Spleen (tissue), 11 donors: ENCODE results near the gene OR2L8. TPM values are rescaled to one million over a fixed set of nuclear protein-coding genes. Genes with fewer than 3 reads are reported as not detected.

Source experiments
- DNase-seq: peaks from one replicate; pipeline ENCODE4 v3.0.0-alpha.2; 2020
- H3K27ac ChIP-seq, 8 donors: fragments of 200-600 bp; sonication (generic) in 7 of 8; 1 replicate in 4 of 8; 2 replicates in 4 of 8; pipeline versions ENCODE4 v1.5.0 to v1.8.0; 2016 to 2021; ENCODE audit warnings: inconsistent platforms in 4 of 8, mild to moderate bottlenecking in 4 of 8, moderate library complexity in 1 of 8
- H3K27me3 ChIP-seq, 7 donors: fragments of 200-600 bp; sonication (generic) in 6 of 7; replicated peaks in 1 of 7; 1 replicate in 4 of 7; 2 replicates in 3 of 7; pipeline versions ENCODE4 v1.5.0 to v1.8.0; 2016 to 2021; ENCODE audit warnings: inconsistent platforms in 3 of 7, mild to moderate bottlenecking in 1 of 7
- H3K36me3 ChIP-seq, 6 donors: fragments of 200-600 bp; sonication (generic) in 5 of 6; 1 replicate in 4 of 6; 2 replicates in 2 of 6; pipeline versions ENCODE4 v1.5.0 to v1.8.0; 2016 to 2021; ENCODE audit warnings: inconsistent platforms in 2 of 6
- H3K4me1 ChIP-seq, 6 donors: fragments of 200-600 bp; sonication (generic) in 5 of 6; 1 replicate in 3 of 6; 2 replicates in 3 of 6; pipeline versions ENCODE4 v1.5.0 to v1.8.0; 2016 to 2021; ENCODE audit warnings: inconsistent platforms in 3 of 6
- H3K4me3 ChIP-seq, 8 donors: fragments of 200-600 bp; sonication (generic) in 7 of 8; 1 replicate in 4 of 8; 2 replicates in 4 of 8; pipeline versions ENCODE4 v1.5.0 to v1.8.0; 2016 to 2021; ENCODE audit warnings: inconsistent platforms in 4 of 8, mild to moderate bottlenecking in 4 of 8, moderate library complexity in 2 of 8
- H3K9me3 ChIP-seq, 8 donors: fragments of 200-600 bp; sonication (generic) in 7 of 8; 1 replicate in 4 of 8; 2 replicates in 4 of 8; pipeline versions ENCODE4 v1.5.0 to v1.8.0; 2016 to 2021; ENCODE audit warnings: inconsistent platforms in 4 of 8
- CTCF ChIP-seq, 11 experiments: fragments of 200-600 bp in 7 of 11; fragments of 450-650 bp in 4 of 11; sonication (generic) in 4 of 11; IDR thresholded peaks in 8 of 11; conservative IDR thresholded peaks in 3 of 11; 1 replicate in 7 of 11; 2 replicates in 4 of 11; pipeline versions ENCODE4 v1.4.0 to v1.8.0; 2016 to 2021; ENCODE audit warnings: antibody characterized with exemption in 11 of 11, inconsistent platforms in 4 of 11, mild to moderate bottlenecking in 1 of 11
- POLR2A ChIP-seq, 3 donors: fragments of 450-650 bp; IDR thresholded peaks; one replicate each; pipeline ENCODE4 v1.5.1; 2017; ENCODE audit warnings: antibody characterized with exemption in 3 of 3, mild to moderate bottlenecking in 1 of 3
- POLR2AphosphoS5 ChIP-seq, 3 donors: sonication (generic); formaldehyde crosslinking; IDR thresholded peaks; one replicate each; pipeline ENCODE4 v1.5.1; 2017; ENCODE audit warnings: antibody characterized with exemption in 3 of 3
- WGBS, 5 donors: extraction: QIAGEN DNeasy Blood & Tissue Kit in 3 of 5; methylation state at CpG; one replicate each; pipeline versions ENCODE4 v1.1.5 to v1.1.7; 2013 to 2018; 5-methylcytosine and 5-hydroxymethylcytosine counted together
- intact Hi-C: fragments of 100-400 bp; cut with DNase I; formaldehyde crosslinking; loops from one replicate; pipeline ENCODE4 v1.15.0; 2023; ENCODE audit warnings: low total_unique reads
- polyA plus RNA-seq, 3 donors: library from polyadenylated mRNA; stranded (reverse); fragments of 200-250 nt; gene quantifications; one replicate each; pipeline ENCODE4 v1.2.1, GENCODE V29; 2013
- total RNA-seq, 7 donors: library from RNA; depleted of rRNA in 3 of 7; stranded (reverse); fragments of >200 nt in 3 of 7; fragmentation: NEBNext Ultra II Directional in 4 of 7; extraction: Animal tissue kit (Norgen Biotek cat#: 25700) in 4 of 7; gene quantifications; one replicate each; pipeline versions ENCODE4 v1.1.0 to v1.2.1, GENCODE V29; 2016 to 2021
- donor health status: healthy with polysubstance abuse.
- donor health status: DM: no; HTN: no; CAD: no; lungs with moderate emphysema.
- donor health status: DM: no; HTN: no; CAD: no.
- donor health status: Bipolar disorder and iron deficiency.
- donor health status: healthy.
- donor health status: DM: no; HTN: no; CAD: no.
- donor health status: DM: yes; HTN: yes; CAD: no.

Gene OR2L8
- total and polyA plus RNA-seq, 10 donors: 0.65 to 3.8 (median 1.8) TPM; not detected in 3

GRCh38 chr1:247914941-247915662 lies 33.6 kb upstream of the OR2L8 start:
- Histone ChIP-seq H3K27me3 (no peaks in the 10 kb centered on the region), H3K4me3 (no peak overlapping the region), H3K27ac (no peak overlapping the region), H3K9me3 (no peaks in the 10 kb centered on the region), H3K4me1 (no peaks in the 10 kb centered on the region), H3K36me3 (no peaks in the 10 kb centered on the region)
- 52 to 82% (median 59%) methylated on average over 4 of the region's 4 CpGs for WGBS, 5 donors
- DNase-seq: no peak
- TF ChIP-seq CTCF (IDR thresholded peaks at IDR 0.05 in 8 of 11, conservative IDR thresholded peaks at IDR 0.05 in 3 of 11): no peak
- no peak for TF ChIP-seq POLR2AphosphoS5 (IDR thresholded peaks at IDR 0.05)
- no peak for TF ChIP-seq POLR2A (IDR thresholded peaks at IDR 0.05)
- intact Hi-C loops: no loop called here

DNA sequence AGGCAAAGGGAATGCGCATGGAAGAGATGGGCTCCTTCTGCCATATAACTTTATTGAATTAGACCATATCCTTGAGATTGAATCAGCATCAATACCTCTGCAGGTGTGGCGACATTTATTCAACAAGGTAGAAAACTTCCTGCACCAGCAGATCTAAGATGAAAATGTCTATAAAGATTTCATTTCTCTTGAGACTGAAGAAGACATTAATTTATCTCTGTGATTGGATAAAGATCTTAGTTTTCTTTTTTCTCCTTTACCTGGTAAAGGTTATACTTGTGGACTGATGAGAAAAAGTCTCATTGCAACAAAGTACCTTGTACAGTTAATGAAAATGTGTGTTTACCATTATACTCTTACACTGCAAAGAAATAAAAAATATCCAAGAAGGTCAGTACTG lies 28.7 kb upstream of the OR2L8 start, which contains the start of gene OR2T8:
Gene OR2T8 (plus strand): TSS at position 301 of the 400 bp plus-strand sequence. CDS start 766 bp downstream, outside the sequence.
- H3K27ac ChIP-seq: no peak within 1 kb of the TSS
- no peak for TF ChIP-seq CTCF (IDR thresholded peaks at IDR 0.05 in 8 of 11, conservative IDR thresholded peaks at IDR 0.05 in 3 of 11)
- H3K27me3 ChIP-seq: no peaks in the 10 kb centered on the region
- intact Hi-C loops: no loop called here
- 68 to 95% (median 93%) methylated on average over 2 of the region's 2 CpGs for WGBS, 5 donors
- H3K4me3 ChIP-seq: no peak within 1 kb of the TSS
- DNase-seq: no peak
- no peaks in the 10 kb centered on the region for H3K9me3 ChIP-seq
- H3K4me1 ChIP-seq: no peaks in the 10 kb centered on the region
- no peaks in the 10 kb centered on the region for H3K36me3 ChIP-seq

DNA sequence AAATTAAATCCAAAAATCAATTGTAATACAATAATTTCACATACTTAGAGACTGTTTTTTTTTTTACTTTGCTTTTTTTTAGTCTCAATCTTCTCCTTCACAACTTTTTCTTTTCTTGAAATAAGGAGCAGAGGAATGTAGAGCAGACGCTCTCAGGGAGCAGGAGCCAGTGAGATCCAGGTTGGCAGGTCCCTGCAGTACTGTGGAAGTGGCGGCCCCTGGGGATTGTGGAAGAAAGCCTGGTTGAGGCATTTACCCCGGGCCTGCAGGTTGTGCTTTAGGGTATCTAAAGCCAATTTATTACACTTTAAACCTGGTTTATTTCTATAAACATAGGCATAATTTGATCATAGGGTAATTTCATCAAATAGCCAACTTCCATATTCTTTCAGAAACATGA lies 24.7 kb upstream of the OR2L8 start:
- intact Hi-C loops: no loop called here
- TF ChIP-seq CTCF (IDR thresholded peaks at IDR 0.05 in 8 of 11, conservative IDR thresholded peaks at IDR 0.05 in 3 of 11) (no peak), POLR2A (IDR thresholded peaks at IDR 0.05) (no peak), POLR2AphosphoS5 (IDR thresholded peaks at IDR 0.05) (no peak)
- Histone ChIP-seq H3K9me3 (no peaks in the 10 kb centered on the region), H3K36me3 (no peaks in the 10 kb centered on the region), H3K27ac (no peak overlapping the region), H3K4me3 (no peak overlapping the region), H3K4me1 (no peaks in the 10 kb centered on the region), H3K27me3 (no peaks in the 10 kb centered on the region)
- no peak for DNase-seq
- WGBS, 5 donors: 76 to 85% (median 84%) methylated on average over 3 of the region's 3 CpGs

GRCh38 chr1:247924868-247925267 lies 23.8 kb upstream of the OR2L8 start, which contains the start of gene OR2AJ1:
Gene OR2AJ1, plus strand, starts transcription at chr1:247924889. Its CDS starts 8,880 bp downstream, at chr1:247933769.
- peak within 1 kb of the TSS in 5 of 8 donors; percentile 33 to 76 (median 66) for H3K27ac ChIP-seq
- no peaks in the 10 kb centered on the region for H3K27me3 ChIP-seq
- intact Hi-C loops: no loop called here
- H3K4me3 ChIP-seq: peak within 1 kb of the TSS in 4 of 8 donors; percentile 10 to 56 (median 21)
- TF ChIP-seq POLR2AphosphoS5 (IDR thresholded peaks at IDR 0.05) (peak in 2 of 3 donors; percentile 32 to 58), POLR2A (IDR thresholded peaks at IDR 0.05) (no peak), CTCF (IDR thresholded peaks at IDR 0.05 in 8 of 11, conservative IDR thresholded peaks at IDR 0.05 in 3 of 11) (no peak)
- 67 to 89% (median 79%) methylated on average over 9 of the region's 9 CpGs for WGBS, 5 donors
- H3K36me3 ChIP-seq: no peaks in the 10 kb centered on the region
- H3K4me1 ChIP-seq: no peaks in the 10 kb centered on the region
- H3K9me3 ChIP-seq: no peaks in the 10 kb centered on the region
- DNase-seq: no peak
